Activated CD4-positive, alpha-beta T cell treated with anti-CD3 and anti-CD28 coated beads, Interleukin-2, amount 10 ng/mL, durations not matched to agents 24 days and 14 days (primary cell): Measurements from ENCODE around the gene C3orf22. TPM values are rescaled to one million over a fixed set of nuclear protein-coding genes. Genes with fewer than 3 reads are reported as not detected.
"Not testable (repeated sequence)": the region's sequence is repeated elsewhere in the genome, so short reads cannot be mapped to it uniquely, and the experiment has no call there.

Experiments used
- DNase-seq: peaks from one replicate; pipeline ENCODE4 v3.0.0; 2022
- H3K27ac Mint-ChIP-seq: one replicate; pipeline ENCODE4 v1.8.0; 2022; ENCODE audit warnings: mild to moderate bottlenecking, mixed read lengths
- H3K27me3 Mint-ChIP-seq: one replicate; pipeline ENCODE4 v1.8.0; 2022; ENCODE audit warnings: mixed read lengths
- H3K36me3 Mint-ChIP-seq: one replicate; pipeline ENCODE4 v1.8.0; 2022; ENCODE audit warnings: low read depth, mild to moderate bottlenecking, mixed read lengths
- H3K4me1 Mint-ChIP-seq: one replicate; pipeline ENCODE4 v1.8.0; 2021; ENCODE audit warnings: mixed read lengths
- H3K4me3 Mint-ChIP-seq: one replicate; pipeline ENCODE4 v1.8.0; 2022; ENCODE audit warnings: mild to moderate bottlenecking, moderate library complexity, mixed read lengths
- H3K9me3 Mint-ChIP-seq: one replicate; pipeline ENCODE4 v1.8.0; 2021; ENCODE audit warnings: mixed read lengths
- intact Hi-C: fragments of 100-400 bp; cut with micrococcal nuclease; formaldehyde crosslinking; loops from one replicate; pipeline ENCODE4 v1.15.1; 2023
- total RNA-seq: library from RNA; stranded (reverse); gene quantifications from 2 replicates; pipeline ENCODE4 v1.2.3, GENCODE V29; 2022

The C3orf22 gene
- total RNA-seq, 1 donor from 2014 or later: not detected

DNA sequence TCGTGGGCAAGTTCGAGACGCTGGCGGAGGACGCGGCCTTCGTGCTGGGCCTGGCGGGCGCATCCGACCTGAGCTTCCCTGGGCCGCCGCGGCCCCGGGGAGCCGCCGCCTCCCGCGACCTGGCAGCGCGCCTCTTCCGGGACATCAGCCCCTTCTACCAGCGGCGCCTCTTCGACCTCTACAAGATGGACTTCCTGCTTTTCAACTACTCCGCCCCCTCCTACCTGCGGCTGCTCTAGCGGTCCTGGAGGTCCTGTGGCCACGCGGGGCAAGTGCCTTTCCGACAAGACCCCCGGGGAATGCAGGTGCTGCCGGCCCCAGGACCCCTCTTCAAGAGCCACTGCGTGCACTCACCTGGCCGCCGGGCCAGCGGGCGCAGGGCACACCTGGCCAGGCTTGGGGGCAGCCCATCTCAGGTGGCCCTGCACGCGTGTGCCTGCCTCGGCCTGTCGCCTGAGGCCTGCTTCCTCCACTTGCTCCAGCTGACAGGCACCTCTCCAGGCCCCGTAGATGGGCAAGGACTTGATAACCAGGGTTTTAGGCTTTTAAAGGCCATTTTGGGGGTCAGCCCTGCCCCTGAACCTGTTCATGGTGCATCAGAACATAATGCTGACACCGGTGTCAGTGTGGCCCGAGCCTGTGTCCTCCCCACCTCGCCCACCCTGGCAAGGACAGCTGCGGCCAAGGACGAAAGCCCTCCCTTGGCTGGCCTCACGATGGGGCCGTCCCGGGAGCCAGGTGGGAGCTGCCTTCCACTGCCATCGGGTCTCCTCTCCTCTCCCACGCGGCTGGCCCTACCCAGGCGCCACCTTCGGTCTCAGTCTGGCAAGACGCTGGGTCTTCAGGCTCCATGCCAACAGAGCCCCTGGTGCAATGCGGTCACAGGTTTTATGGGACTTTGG, 16.1 kb downstream of the C3orf22 start:
- Mint-ChIP-seq H3K27me3 (no peaks in the 10 kb centered on the region), H3K27ac (no peak overlapping the region), H3K4me1 (no peaks in the 10 kb centered on the region), H3K9me3 (no peaks in the 10 kb centered on the region), H3K4me3 (no peak overlapping the region), H3K36me3 (no peaks in the 10 kb centered on the region)
- intact Hi-C loops: no loop called here
- DNase-seq: no peak

DNA sequence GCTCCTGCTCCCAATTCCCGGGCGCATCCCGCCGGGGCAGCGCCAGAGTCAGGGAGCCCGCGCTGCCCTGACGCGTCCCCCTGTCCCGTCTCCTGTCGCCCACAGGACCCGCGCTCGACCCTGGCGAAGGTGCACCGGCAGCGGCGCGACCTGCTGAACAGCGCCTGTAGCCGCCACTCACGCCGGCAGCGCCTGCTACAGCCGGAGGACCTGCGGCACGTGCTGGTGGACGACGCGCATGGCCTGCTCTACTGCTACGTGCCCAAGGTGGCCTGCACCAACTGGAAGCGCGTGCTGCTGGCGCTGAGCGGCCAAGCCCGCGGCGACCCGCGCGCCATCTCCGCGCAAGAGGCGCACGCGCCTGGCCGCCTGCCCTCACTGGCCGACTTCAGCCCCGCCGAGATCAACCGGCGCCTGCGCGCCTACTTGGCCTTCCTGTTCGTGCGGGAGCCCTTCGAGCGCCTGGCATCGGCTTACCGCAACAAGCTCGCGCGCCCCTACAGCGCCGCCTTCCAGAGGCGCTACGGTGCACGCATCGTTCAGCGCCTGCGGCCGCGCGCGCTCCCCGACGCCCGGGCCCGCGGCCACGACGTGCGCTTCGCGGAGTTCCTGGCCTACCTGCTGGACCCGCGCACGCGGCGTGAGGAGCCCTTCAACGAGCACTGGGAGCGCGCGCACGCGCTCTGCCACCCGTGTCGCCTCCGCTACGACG, 16.9 kb downstream of the C3orf22 start:
- no peaks in the 10 kb centered on the region for H3K27me3 Mint-ChIP-seq
- no peak overlapping the region for H3K4me3 Mint-ChIP-seq
- H3K9me3 Mint-ChIP-seq: no peaks in the 10 kb centered on the region
- no peak for DNase-seq
- no peaks in the 10 kb centered on the region for H3K36me3 Mint-ChIP-seq
- intact Hi-C loops: no loop called here
- no peak overlapping the region for H3K27ac Mint-ChIP-seq
- no peaks in the 10 kb centered on the region for H3K4me1 Mint-ChIP-seq

DNA sequence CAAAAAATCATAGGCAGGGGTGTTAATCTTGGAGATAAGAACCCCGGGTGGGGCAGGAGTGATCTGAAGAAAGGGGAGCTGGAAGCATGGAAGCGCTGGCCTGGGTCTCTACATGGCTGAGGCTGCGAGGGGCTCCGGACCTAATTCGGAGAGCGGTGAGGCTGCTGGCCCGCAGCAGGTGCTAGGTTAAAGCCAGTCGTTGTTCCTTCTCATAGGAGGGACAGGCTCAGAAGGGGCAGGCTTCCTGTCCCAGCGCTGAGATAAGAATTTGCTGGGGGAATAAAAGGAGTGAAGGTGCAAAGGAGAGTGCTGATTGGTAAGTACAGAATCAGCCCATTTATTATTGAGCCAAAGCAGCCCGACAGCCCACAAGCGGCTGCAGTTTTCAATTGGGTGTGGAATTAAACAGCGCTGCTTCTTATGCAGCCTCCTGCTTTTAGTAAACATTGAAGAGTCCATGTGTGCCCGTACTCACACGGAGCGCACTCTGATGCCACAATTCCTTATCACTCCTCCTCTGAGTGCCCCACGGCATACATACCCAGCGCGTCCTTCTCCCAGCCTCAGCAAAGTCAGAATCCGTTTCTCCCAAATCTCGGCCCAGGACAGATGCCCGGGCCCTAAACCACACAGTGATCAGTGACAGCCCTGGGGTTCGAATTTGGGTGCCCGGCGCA, 17.6 kb downstream of the C3orf22 start:
- Mint-ChIP-seq H3K4me3 (no peak overlapping the region), H3K27me3 (no peaks in the 10 kb centered on the region), H3K9me3 (no peaks in the 10 kb centered on the region), H3K4me1 (no peaks in the 10 kb centered on the region), H3K27ac (no peak overlapping the region), H3K36me3 (no peaks in the 10 kb centered on the region)
- DNase-seq: no peak
- intact Hi-C loops: no loop called here

DNA sequence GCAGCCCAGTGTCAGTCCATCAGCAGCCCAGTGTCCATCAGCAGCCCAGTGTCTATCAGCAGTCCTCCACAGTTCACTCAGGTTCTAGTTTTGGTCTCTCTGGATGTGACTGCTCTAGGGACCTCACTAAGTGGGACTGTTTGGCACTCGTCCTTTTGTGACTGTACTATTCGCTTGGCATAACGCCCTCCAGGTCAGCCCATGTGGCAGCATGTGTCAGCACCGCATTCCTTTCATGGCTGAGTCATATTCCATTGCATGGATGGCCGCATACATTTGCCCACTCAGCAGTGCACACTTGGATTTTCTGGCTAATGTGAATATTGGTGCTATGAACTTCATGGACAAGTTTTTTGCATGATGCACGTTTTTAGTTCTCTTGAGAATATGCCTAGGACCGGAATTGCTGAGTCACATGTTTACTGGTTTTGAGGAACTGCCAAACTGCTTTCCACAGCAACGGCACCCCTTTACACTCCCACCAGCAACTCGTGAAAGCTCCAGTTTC, 18.3 kb downstream of the C3orf22 start:
- intact Hi-C loops: no loop called here
- no peaks in the 10 kb centered on the region for H3K9me3 Mint-ChIP-seq
- H3K27ac Mint-ChIP-seq: no peak overlapping the region
- no peaks in the 10 kb centered on the region for H3K36me3 Mint-ChIP-seq
- no peak for DNase-seq
- no peaks in the 10 kb centered on the region for H3K4me1 Mint-ChIP-seq
- H3K4me3 Mint-ChIP-seq: no peak overlapping the region
- no peaks in the 10 kb centered on the region for H3K27me3 Mint-ChIP-seq

DNA sequence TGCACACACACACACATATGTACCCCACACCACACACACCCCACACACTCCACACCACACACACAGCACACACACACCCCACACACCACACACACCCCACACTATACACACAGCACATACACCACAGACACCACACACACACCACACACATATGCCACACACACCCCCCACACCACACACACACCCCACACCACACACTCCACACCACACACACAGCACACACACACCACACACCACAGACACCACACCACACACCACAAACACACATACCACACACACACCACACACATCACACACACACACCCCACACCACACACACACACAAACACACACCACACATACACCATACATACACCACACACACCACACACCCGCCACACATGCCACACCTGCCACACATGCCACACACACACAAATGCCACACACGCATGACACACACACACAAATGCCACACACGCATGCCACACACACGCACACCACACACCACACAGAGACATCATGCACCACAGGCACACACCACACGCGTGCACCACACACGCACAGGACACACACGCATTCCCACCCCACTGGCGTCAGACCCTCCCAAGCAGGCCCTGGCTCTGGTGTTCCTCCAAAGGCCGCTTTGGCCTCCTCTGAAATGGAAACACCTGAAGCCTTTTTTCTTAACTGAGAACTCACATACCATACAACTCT, 19.0 kb downstream of the C3orf22 start:
- no peaks in the 10 kb centered on the region for H3K36me3 Mint-ChIP-seq
- H3K27me3 Mint-ChIP-seq: no peaks in the 10 kb centered on the region
- H3K27ac Mint-ChIP-seq: no peak overlapping the region
- intact Hi-C loops: no loop called here
- no peaks in the 10 kb centered on the region for H3K9me3 Mint-ChIP-seq
- no peaks in the 10 kb centered on the region for H3K4me1 Mint-ChIP-seq
- DNase-seq: no peak
- no peak overlapping the region for H3K4me3 Mint-ChIP-seq

DNA sequence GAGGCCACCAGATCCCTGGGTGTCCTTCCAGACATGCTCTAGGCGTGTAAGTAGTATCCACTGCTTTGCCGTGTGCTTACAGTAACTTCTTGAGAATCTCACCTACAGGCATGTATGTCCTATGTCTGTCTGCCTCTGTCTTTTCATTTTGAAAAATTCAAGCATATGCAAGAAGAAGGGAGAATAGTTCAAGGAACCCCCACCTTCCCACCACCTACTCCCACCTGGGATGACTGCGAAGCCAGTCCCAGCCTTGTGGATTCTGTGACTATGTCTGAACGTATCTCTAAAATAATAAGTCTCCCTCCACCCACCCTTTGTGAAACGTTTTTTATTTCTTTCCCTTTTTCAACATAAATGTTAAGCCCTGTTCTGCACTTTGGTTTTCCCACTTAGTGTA, 19.8 kb downstream of the C3orf22 start:
- H3K36me3 Mint-ChIP-seq: no peaks in the 10 kb centered on the region
- no peaks in the 10 kb centered on the region for H3K4me1 Mint-ChIP-seq
- H3K9me3 Mint-ChIP-seq: no peaks in the 10 kb centered on the region
- no peak overlapping the region for H3K27ac Mint-ChIP-seq
- H3K27me3 Mint-ChIP-seq: peaks cover 2% of the 10 kb centered on the region
- no peak overlapping the region for H3K4me3 Mint-ChIP-seq
- intact Hi-C loops: no loop called here
- no peak for DNase-seq

DNA sequence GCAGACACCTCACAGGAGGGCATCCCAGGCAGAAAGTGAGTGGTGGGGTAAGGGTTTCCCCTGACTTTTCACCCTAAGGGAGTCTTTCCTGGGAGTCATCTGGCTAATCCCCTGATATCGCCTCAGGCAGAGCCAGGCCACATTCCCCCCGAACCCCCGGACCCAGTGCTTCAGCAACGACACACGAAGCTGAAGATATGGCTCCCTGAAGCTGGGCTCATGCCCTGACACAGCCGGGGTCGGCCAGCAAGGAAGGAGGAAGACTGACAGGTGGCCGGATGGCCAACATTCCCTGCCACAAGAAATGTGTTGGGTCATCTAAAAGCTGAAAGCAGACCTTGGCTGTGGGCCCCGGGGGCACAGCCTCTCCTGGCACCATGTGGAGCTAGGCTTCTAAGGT, 20.4 kb downstream of the C3orf22 start:
- no peak overlapping the region for H3K27ac Mint-ChIP-seq
- no peak overlapping the region for H3K4me3 Mint-ChIP-seq
- no peak for DNase-seq
- no peaks in the 10 kb centered on the region for H3K36me3 Mint-ChIP-seq
- no peaks in the 10 kb centered on the region for H3K4me1 Mint-ChIP-seq
- peaks cover 7% of the 10 kb centered on the region for H3K27me3 Mint-ChIP-seq
- H3K9me3 Mint-ChIP-seq: no peaks in the 10 kb centered on the region
- intact Hi-C loops: no loop called here

DNA sequence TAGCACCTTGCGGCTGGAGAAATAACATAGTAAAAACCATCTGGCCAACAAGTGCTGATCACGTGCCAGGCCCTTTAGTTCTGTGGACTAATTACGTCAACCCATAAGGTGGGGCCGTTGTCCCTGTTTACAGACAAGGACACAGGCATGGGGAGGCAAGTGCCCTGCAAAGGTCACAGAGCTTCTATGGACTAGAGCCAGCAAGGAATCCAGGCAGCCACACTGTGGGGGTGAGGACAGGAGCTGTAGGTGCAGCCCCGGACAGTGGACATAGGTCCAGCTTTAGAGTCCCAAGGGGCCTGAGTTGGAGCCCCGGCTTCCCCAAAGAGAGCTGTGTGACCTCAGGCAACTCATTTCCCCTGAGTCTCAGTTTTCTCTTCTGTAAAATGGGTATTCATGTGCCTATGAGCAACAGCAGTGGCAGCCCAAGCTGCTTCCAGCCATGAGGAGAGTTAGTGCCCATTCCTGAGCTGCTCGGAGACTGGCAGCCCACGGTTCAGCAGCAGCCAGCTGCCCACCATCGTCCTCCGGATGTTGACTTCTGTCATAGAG, 20.9 kb downstream of the C3orf22 start:
- Mint-ChIP-seq H3K27me3 (peaks cover 7% of the 10 kb centered on the region), H3K4me1 (no peaks in the 10 kb centered on the region), H3K36me3 (no peaks in the 10 kb centered on the region), H3K9me3 (no peaks in the 10 kb centered on the region), H3K4me3 (no peak overlapping the region), H3K27ac (no peak overlapping the region)
- intact Hi-C loops: no loop called here
- no peak for DNase-seq

DNA sequence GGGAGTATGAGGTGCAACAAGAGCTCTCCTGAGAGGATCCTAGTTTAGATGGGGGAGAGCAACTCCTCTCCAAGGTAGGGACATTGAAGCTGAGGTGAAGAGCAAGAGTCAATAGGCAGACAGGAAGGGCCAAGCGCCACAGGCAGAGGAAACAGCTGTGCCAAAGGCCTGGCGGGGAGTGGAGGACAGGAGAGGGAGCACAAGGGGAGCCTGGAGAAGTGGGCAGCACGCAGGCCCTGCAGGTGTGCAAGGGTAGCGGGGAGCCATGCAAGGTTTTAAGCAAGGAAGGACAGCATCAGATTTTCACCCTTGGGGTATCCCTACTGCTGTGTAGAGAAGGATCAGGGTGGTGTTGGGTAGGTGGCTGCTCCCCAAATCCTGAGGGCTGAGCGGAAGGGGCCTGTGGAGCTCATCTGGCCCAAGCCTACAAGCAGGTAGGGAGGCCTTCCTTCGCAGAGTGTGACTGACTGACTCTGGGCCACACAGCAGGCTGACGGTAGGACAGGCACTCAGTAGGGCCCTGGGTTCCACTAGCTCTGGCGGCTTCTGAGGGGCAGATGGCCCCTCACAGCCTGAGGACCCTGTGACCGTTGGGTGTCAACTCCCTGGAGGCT, 21.5 kb downstream of the C3orf22 start:
- Mint-ChIP-seq H3K27ac (no peak overlapping the region), H3K4me3 (no peak overlapping the region), H3K36me3 (no peaks in the 10 kb centered on the region), H3K27me3 (peaks cover 11% of the 10 kb centered on the region), H3K4me1 (no peaks in the 10 kb centered on the region), H3K9me3 (no peaks in the 10 kb centered on the region)
- intact Hi-C loops: no loop called here
- no peak for DNase-seq

DNA sequence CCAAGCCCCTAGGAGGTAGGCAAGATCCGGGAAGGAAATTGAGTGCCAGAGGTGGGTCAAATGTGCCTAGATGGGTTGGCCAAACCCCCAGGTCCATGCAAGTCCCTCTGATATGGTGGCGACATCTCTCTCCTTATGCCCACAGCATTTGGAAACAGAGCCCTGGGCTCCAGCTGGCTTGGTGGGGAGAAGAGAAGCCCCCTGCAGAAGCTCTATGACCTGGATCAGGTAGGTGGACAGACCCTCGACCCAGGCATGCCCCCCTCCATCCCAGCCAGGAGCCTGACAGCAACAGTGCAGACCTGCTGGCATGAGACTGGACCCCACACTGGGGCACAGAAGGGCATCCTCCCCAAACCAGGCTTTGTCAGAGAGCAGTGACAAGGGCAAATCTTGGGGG, 22.6 kb downstream of the C3orf22 start:
- Mint-ChIP-seq H3K4me1 (no peaks in the 10 kb centered on the region), H3K27me3 (peaks cover 15% of the 10 kb centered on the region), H3K9me3 (no peaks in the 10 kb centered on the region), H3K27ac (no peak overlapping the region), H3K4me3 (no peak overlapping the region), H3K36me3 (no peaks in the 10 kb centered on the region)
- intact Hi-C loops: no loop called here
- no peak for DNase-seq

DNA sequence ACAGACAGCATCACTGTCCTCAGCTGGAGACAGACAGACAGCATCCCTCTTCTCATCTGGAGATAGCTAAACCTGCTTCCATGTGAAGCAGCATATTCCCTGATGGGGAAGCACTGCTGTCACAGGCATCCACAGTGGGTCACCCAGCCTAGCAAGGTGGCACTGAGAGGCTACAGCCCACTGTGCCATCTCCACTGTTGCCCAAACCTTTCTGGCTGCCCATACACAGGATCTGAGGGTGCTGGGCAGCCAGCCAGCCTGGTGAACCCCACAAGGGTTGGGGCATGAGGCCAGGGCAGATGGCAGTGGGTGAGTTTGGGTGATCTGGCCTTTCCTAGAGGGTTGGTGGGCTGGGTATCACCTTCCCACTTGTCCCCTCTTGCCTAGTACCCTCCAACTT, 23.1 kb downstream of the C3orf22 start:
- Mint-ChIP-seq H3K27ac (no peak overlapping the region), H3K4me1 (no peaks in the 10 kb centered on the region), H3K4me3 (no peak overlapping the region), H3K9me3 (no peaks in the 10 kb centered on the region), H3K36me3 (no peaks in the 10 kb centered on the region), H3K27me3 (peaks cover 15% of the 10 kb centered on the region)
- no peak for DNase-seq
- intact Hi-C loops: no loop called here

DNA sequence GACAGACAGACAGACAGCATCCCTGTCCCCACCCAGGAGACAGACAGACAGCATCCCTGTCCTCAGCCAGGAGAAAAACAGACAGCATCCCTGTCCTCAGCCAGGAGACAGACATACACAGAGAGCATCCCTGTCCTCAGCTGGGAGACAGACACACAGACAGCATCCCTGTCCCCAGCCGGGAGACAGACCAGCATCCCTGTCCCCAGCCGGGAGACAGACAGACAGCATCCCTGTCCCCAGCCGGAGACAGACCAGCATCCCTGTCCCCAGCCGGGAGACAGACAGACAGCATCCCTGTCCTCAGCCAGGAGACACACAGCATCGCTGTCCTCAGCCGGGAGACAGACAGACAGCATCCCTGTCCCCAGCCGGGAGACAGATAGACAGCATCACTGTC, 24.0 kb downstream of the C3orf22 start:
- not testable (repeated sequence) for H3K36me3 Mint-ChIP-seq, H3K4me1 Mint-ChIP-seq
- peaks cover 15% of the 10 kb centered on the region for H3K27me3 Mint-ChIP-seq

DNA sequence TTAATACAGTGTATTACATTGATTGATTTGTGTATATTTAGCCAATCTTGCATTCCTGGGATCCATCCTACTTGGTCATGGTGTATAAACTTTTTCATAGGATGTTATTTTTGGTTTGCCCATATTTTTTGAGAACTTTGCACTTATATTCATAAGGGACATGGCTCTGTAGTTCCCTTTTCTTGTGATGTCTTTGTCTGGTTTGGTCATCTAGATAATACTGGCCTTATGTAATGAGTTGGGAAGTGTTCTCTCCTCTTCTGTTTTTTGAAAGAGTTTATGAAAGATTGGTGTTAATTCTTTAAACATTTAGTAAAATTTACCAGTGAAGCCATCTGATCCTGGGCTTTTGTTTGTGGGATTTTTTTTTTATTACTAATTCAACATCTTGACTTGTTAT, 25.2 kb downstream of the C3orf22 start:
- Mint-ChIP-seq H3K27ac (no peak overlapping the region), H3K36me3 (no peaks in the 10 kb centered on the region), H3K4me3 (no peak overlapping the region), H3K4me1 (peaks cover 2% of the 10 kb centered on the region), H3K27me3 (peaks cover 15% of the 10 kb centered on the region), H3K9me3 (no peaks in the 10 kb centered on the region)
- intact Hi-C loops: no loop called here
- no peak for DNase-seq

More for the DNA sequence above, 24.0 kb downstream of the C3orf22 start:
- DNase-seq, H3K9me3 Mint-ChIP-seq, intact Hi-C loops, H3K27ac Mint-ChIP-seq, H3K4me3 Mint-ChIP-seq: not testable (repeated sequence)
